HG02970 (cell line): ENCODE data around the gene PPM1N.
"Not testable (repeated sequence)": the region's sequence is repeated elsewhere in the genome, so short reads cannot be mapped to it uniquely, and the experiment has no call there.

Experiments
- ATAC-seq: cut with Tn5 transposase; IDR thresholded peaks from one replicate; pipeline ENCODE4 v1.9.1; 2021; ENCODE audit warnings: mild to moderate bottlenecking, moderate library complexity, moderate number of reproducible peaks; ENCODE audit not compliant: unreplicated experiment, low FRiP score

Gene PPM1N

GRCh38 chr19:45506989-45507871 is 9.0 kb downstream of the PPM1N start, which contains the start of gene VASP:
Gene VASP, plus strand, starts transcription at chr19:45507479. Its CDS starts 293 bp downstream, at chr19:45507772.
- peak; percentile 48 for ATAC-seq

GRCh38 chr19:45507872-45508416 is 9.7 kb downstream of the PPM1N start:
- ATAC-seq = no peak

DNA sequence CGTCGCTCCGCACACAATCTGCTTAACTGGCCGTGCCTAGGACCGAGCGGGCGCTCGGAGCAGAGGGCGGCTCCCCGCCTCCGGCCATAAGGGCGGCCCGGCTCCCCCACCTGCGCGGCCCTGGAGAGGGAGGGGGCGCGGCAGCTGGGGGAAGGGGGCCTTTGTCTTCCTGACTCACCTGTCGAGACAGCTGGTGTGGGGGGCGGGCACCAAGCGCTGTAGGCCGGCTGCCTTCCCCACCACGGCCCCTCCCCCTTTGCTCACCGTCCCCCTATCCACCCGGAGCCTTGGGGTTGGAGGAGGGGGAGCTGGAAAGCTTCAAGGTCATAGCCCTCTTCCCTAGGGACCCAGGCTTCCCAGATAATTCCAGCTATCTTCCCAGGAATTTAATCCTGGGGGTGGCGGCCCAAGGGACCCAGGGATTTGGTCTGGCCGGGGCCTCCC is 10.2 kb downstream of the PPM1N start:
- no peak for ATAC-seq

GRCh38 chr19:45508861-45509691 is 10.8 kb downstream of the PPM1N start:
- no peak for ATAC-seq

DNA sequence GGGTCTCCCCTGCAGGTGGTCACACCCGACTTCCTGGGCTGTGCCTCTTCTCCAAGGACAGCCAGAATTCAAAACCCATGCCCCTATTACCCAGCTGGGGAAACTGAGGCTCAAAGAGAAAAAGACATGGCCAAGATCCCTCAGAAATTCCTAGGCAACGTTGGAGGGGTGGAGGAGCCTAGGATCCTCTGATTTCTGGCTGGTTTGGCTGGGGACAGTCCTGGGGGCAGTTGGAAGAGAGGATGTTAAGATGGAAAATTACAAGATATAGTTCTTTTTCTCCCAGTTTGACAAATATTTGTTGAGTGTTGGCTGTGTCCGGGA is 11.4 kb downstream of the PPM1N start:
- ATAC-seq = no peak

DNA sequence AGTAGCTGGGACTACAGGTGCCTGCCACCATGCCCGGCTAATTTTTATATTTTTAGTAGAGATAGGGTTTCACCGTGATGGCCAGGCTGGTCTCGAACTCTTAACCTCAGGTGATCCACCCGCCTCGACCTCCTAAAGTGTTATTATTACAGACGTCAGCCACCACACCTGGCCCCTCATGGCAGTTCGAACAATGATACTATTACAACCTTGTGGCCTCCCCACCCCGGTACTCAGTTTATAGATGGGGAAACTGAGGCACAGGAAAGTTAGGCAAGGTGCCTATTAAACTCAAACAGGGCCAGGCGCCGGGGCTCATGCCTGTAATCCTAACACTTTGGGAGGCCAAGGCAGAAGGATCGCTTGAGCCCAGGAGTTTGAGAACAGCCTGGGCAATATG is 12.1 kb downstream of the PPM1N start:
- ATAC-seq = not testable (repeated sequence)

DNA sequence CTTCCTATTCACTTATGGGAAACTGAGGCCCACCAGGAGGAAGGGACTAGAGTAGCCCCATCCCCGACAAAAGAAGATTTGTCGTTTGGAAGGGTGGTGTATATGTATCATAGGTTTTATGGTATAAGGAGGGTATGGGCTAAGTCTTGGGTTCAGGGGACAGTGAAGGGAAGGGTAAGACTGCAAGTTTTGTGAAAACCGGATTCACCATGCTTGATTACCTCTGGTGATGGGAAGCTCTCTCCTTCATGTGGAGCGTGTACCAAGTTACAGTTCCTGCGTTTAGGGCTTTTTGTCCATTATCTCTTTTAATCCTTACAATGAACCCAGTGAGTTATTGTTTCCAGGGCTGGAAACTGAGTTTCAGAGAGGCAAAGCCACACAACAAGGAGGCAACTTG is 12.8 kb downstream of the PPM1N start:
- ATAC-seq = no peak

- no peak for ATAC-seq
These were observed 14.7 kb downstream of the PPM1N start for GRCh38 chr19:45512881-45513483.

DNA sequence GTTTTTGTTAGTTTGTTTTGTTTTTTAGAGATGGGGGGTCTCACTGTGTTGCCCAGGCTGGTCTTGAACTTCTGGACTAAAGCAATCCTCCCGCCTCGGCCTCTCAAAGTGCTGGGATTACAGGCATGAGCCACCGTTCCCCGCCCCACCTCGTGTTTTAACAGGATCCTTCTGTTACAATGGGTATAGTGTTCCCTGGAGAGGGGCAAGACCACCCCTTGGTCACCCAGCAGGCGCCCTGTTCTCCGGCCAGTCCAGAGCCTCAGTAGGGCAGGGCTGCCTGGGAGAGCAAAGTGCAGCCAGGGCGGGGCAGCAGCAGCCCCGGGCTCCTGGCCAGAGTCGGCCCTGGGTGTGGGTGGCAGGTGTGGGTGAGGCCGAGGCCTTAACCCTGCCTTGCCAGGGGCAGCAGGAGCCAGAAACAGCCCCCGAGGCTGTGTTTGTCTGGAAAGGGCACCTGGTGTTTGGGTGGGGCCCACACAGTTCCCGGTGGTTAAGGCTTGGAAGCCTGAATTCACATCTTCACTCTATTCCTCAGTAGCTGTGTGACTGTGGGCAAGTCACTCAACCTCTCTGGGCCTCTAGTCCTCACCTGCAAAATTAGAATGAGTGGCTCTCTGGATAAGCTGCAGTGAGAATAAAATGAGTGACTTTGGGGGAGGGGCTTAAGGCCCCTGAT is 16.3 kb downstream of the PPM1N start:
- ATAC-seq = no peak

- no peak for ATAC-seq
These were observed 16.9 kb downstream of the PPM1N start for GRCh38 chr19:45515081-45515624.

GRCh38 chr19:45515807-45516401 is 17.7 kb downstream of the PPM1N start:
- no peak for ATAC-seq

DNA sequence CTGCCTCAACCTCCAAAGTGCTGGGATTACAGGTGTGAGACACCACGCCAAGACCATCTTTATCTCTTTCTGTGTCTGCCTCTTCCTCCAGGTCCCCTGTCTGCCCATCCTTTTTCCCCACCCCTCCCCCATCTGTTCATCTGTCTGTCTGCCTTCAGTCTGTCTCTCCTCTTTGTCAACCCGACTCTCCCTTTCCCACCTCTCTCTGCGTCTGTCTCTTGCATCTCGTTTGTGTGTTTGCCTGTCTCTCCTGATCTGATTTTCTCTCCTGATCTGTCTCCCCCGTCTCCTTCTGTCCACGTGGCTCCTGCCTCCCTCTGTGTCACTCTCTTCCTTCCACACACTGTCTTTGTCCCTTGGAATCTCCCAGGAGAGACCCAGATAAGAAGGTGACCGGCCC is 19.0 kb downstream of the PPM1N start:
- ATAC-seq = no peak

- no peak for ATAC-seq
These were observed 19.6 kb downstream of the PPM1N start for GRCh38 chr19:45517641-45518468.

DNA sequence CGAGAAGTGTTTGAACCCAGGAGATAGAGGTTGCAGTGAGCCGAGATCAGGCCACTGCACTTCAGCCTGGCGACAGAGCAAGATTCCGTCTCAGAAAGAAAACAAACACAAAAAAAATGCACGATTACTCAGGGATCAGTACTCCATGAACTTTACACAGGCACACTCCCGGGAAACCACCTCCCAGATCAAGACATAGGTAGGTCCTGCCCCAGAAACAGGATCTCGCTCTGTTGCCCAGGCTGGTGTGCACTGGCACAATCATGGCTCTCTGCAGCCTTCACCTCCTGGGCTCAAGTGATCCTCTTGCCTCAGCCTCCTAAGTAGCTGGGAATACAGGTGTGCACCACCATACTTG is 20.2 kb downstream of the PPM1N start:
- no peak for ATAC-seq

GRCh38 chr19:45522010-45522941 is 24.0 kb downstream of the PPM1N start:
- no peak for ATAC-seq

- ATAC-seq = peak; percentile 67
These were observed 25.5 kb downstream of the PPM1N start for GRCh38 chr19:45523642-45524256.

DNA sequence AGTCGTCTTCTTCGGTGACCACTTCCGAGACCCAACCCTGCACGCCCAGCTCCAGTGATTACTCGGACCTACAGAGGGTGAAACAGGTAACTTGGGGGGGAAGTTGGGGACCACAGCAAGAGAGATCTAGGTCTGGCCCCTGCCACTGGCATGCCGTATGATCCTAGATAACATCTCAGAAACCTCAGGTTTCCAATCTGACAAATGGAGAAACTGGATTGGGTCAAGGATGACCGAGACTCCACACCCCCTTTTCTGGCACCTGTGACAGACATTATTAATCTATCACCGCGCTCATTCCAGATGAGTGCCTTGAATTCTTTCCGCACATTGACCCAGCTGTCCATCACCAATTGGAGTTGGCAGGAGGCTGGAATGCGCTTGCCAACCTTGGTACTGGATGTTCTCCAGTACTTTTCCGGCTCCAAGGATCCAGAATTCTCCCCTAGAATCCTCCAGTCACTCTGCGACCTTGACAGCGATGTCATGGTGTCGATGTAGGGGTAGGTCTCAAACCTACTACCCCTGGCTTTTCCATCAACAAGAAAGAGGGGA is 26.4 kb downstream of the PPM1N start:
- ATAC-seq = no peak
